ENCODE results near the gene ARRB2.

The ARRB2 gene

DNA sequence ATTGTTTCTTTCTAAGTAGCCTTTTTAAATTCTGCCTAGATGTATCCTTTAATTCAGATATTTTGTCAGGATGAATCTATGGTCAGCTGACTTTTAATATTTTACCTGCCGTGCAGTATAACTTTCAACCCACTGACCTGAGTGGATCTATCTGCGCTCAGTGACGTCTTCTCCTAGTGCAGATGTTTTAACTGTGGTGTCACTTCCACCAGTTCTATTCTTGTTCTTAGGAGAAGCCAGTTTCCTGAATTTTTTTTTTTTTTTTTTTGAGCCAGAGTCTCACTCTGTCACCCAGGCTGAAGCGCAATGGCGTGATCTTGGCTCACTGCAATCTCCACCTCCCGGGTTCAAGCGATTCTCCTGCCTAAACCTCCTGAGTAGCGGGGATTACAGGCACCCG, 56.3 kb downstream of the ARRB2 start:
- DNase-seq = no peak

DNA sequence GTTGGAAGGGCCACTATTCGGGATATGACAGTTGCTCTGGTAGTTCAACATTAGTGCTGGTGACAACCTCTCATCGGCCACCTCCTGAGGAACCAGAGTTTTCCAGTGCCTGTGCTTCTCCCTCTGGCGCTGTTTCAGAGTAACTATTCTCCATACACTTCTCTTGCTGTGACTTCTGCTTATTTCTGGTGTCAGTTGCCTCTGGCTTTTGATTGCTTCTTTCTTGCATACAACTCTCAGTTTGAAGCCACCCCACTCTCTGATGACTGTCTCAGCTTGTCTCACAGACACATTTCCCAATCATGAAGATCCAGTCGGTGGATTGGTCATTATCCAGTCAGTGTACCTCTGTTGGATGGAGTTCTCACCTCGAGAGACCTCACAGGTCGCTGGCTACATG, 57.9 kb downstream of the ARRB2 start:
- DNase-seq = no peak

DNA sequence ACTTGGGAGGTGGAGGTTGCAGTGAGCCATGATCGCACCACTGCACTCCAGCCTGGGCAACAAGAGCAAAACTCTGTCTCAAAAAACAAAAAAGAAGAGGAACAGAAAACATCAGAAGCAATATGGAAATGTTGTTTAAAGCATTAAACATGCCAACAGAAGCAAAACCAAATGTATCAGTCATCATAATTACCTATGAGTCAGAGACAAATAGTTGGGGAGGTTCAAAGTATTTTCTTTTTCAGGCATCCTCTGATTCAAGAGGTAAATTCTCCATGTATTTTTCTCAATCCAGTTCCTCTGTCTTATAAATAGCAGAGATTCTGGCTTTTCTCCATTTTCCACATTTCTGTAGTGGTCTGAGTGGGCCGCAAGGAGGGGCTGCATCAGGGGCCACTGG, 59.2 kb downstream of the ARRB2 start:
- peak; percentile 24 for DNase-seq

All from kidney glomerular epithelial cell (primary cell).